ENCODE results near the gene LHCGR.
"Not testable (repeated sequence)": the region's sequence is repeated elsewhere in the genome, so short reads cannot be mapped to it uniquely, and the experiment has no call there.

The LHCGR gene

GRCh38 chr2:48703621-48704020 lies 51.9 kb downstream of the LHCGR start:
- not testable (repeated sequence) for DNase-seq

GRCh38 chr2:48699348-48699930 lies 56.1 kb downstream of the LHCGR start:
- DNase-seq, result no peak

GRCh38 chr2:48696881-48697280 lies 58.6 kb downstream of the LHCGR start:
- no peak for DNase-seq

GRCh38 chr2:48695991-48696390 lies 59.5 kb downstream of the LHCGR start:
- DNase-seq, result no peak

GRCh38 chr2:48694149-48694548 lies 61.4 kb downstream of the LHCGR start:
- no peak for DNase-seq

- DNase-seq, result no peak
These were observed 61.9 kb downstream of the LHCGR start for GRCh38 chr2:48693645-48694044.

GRCh38 chr2:48693066-48693465 lies 62.5 kb downstream of the LHCGR start:
- no peak for DNase-seq

- DNase-seq, result no peak
These were observed 63.4 kb downstream of the LHCGR start for GRCh38 chr2:48691935-48692691.

GRCh38 chr2:48685126-48685525 lies 70.4 kb downstream of the LHCGR start:
- no peak for DNase-seq

GRCh38 chr2:48677450-48677849 lies 78.1 kb downstream of the LHCGR start:
- no peak for DNase-seq

- DNase-seq, result no peak
These were observed 80.6 kb downstream of the LHCGR start for GRCh38 chr2:48674933-48675332.

GRCh38 chr2:48673581-48673980 lies 81.9 kb downstream of the LHCGR start:
- DNase-seq, result no peak

- DNase-seq, result no peak
These were observed 86.5 kb downstream of the LHCGR start for GRCh38 chr2:48668992-48669391.

GRCh38 chr2:48651158-48651790 lies 104.2 kb downstream of the LHCGR start:
- no peak for DNase-seq

- DNase-seq, result no peak
These were observed 117.3 kb downstream of the LHCGR start for GRCh38 chr2:48638261-48638660.
